H1 (cell line): ENCODE measurements around the gene ACTL8. TPM values are rescaled to one million over a fixed set of nuclear protein-coding genes. Genes with fewer than 3 reads are reported as not detected.

ENCODE experiments used
- CTCF ChIA-PET: fragments of 300-600 bp; sonication (Branson Sonifier 250); formaldehyde crosslinking; loops from one replicate; lab custom pipeline; 2021; ENCODE audit not compliant: partially characterized antibody; lab: Charles Lee
- POLR2A ChIA-PET: fragments of 300-600 bp; sonication (Branson Sonifier 250); formaldehyde crosslinking; loops from one replicate; lab custom pipeline; 2021; ENCODE audit warnings: inconsistent platforms; ENCODE audit not compliant: partially characterized antibody; lab: Charles Lee
- DNase-seq, 2 experiments: peaks; one replicate each; pipeline versions ENCODE4 v3.0.0 to v3.0.0-alpha.2; 2010 to 2022; ENCODE audit warnings: low spot score in 2 of 2, low read depth in 1 of 2, mixed read lengths in 1 of 2
- FAIRE-seq: peaks from 2 replicates; lab custom pipeline; 2011; peaks lifted over from hg19 to GRCh38; lab: Jason Lieb, UNC
- H2AFZ ChIP-seq: 2 replicates; pipeline ENCODE4 v1.8.1; 2012; ENCODE audit warnings: low read length, inconsistent platforms
- H2AK5ac ChIP-seq: 2 replicates; pipeline ENCODE4 v1.6.1; 2013; ENCODE audit warnings: low read depth, low read length
- H2BK120ac ChIP-seq: replicated peaks from 2 replicates; pipeline ENCODE3; 2013; ENCODE audit warnings: low read depth, low read length, inconsistent platforms
- H2BK12ac ChIP-seq: 2 replicates; pipeline ENCODE4 v1.6.1; 2013; ENCODE audit warnings: low read depth, low read length
- H2BK15ac ChIP-seq: 2 replicates; pipeline ENCODE4 v1.6.1; 2013; ENCODE audit warnings: low read length
- H2BK20ac ChIP-seq: 2 replicates; pipeline ENCODE4 v1.6.1; 2013; ENCODE audit warnings: low read length
- H2BK5ac ChIP-seq: 2 replicates; pipeline ENCODE4 v1.6.1; 2013; ENCODE audit warnings: low read depth, low read length
- H3K14ac ChIP-seq: 2 replicates; pipeline ENCODE4 v1.6.1; 2013; ENCODE audit warnings: inconsistent platforms; ENCODE audit not compliant: insufficient read length
- H3K18ac ChIP-seq: 2 replicates; pipeline ENCODE4 v1.6.1; 2013; ENCODE audit warnings: low read length; ENCODE audit errors: extremely low read depth
- H3K23ac ChIP-seq: 2 replicates; pipeline ENCODE4 v1.6.1; 2013; ENCODE audit warnings: inconsistent platforms; ENCODE audit not compliant: insufficient read length
- H3K23me2 ChIP-seq: 2 replicates; pipeline ENCODE4 v1.6.1; 2013; ENCODE audit warnings: low read depth, low read length
- H3K27ac ChIP-seq: 2 replicates; pipeline ENCODE4 v1.6.1; 2011; ENCODE audit warnings: low read depth, low read length, inconsistent platforms
- H3K27me3 ChIP-seq, 4 experiments: replicated peaks in 1 of 4; 1 replicate in 1 of 4; 2 replicates in 3 of 4; pipeline versions ENCODE4 v1.6.1 to v1.8.1; 2011 to 2013; ENCODE audit warnings: low read length in 3 of 4, mild to moderate bottlenecking in 3 of 4, inconsistent platforms in 2 of 4, mixed read lengths in 2 of 4, moderate library complexity in 1 of 4; ENCODE audit not compliant: control insufficient read depth in 3 of 4, insufficient read depth in 3 of 4; ENCODE audit errors: extremely low read depth in 1 of 4
- H3K36me3 ChIP-seq, 4 experiments: 2 replicates each; pipeline versions ENCODE4 v1.6.1 to v1.8.1; 2011 to 2013; ENCODE audit warnings: mild to moderate bottlenecking in 4 of 4, low read length in 3 of 4, moderate library complexity in 2 of 4, control low read depth in 1 of 4, inconsistent platforms in 1 of 4; ENCODE audit not compliant: insufficient read depth in 4 of 4, control insufficient read depth in 2 of 4
- H3K4ac ChIP-seq: replicated peaks from 2 replicates; pipeline ENCODE3; 2013; ENCODE audit warnings: low read length, low read depth, mixed read lengths, inconsistent platforms; ENCODE audit not compliant: insufficient read length
- H3K4me1 ChIP-seq, 4 experiments: replicated peaks in 1 of 4; 1 replicate in 1 of 4; 2 replicates in 3 of 4; pipeline versions ENCODE4 v1.6.1 to v1.8.1; 2011 to 2013; ENCODE audit warnings: low read length in 3 of 4, inconsistent platforms in 2 of 4, mixed read lengths in 1 of 4; ENCODE audit not compliant: insufficient read depth in 4 of 4, control insufficient read depth in 3 of 4
- H3K4me2 ChIP-seq, 2 experiments: 2 replicates each; pipeline versions ENCODE4 v1.6.1 to v1.8.1; 2011 to 2013; ENCODE audit warnings: low read depth in 2 of 2, low read length in 2 of 2, control low read depth in 1 of 2, inconsistent platforms in 1 of 2, mild to moderate bottlenecking in 1 of 2; ENCODE audit not compliant: insufficient read depth in 1 of 2
- H3K4me3 ChIP-seq, 4 experiments: fragments of 200-600, 300-600 bp in 1 of 4; sonication (generic), shearing (Covaris generic), sonication (Bioruptor Twin) in 1 of 4; 2 replicates each; pipeline versions ENCODE4 v1.5.1 to v1.8.1; 2011 to 2016; ENCODE audit warnings: low read length in 4 of 4, low read depth in 3 of 4, control low read depth in 2 of 4, inconsistent platforms in 2 of 4, mild to moderate bottlenecking in 2 of 4, mixed read lengths in 1 of 4, moderate library complexity in 1 of 4; ENCODE audit not compliant: insufficient read depth in 2 of 4; ENCODE audit errors: extremely low read depth in 1 of 4
- H3K56ac ChIP-seq: replicated peaks from 2 replicates; pipeline ENCODE3; 2013; ENCODE audit warnings: low read depth, mild to moderate bottlenecking, mixed read lengths, low read length, inconsistent platforms; ENCODE audit not compliant: insufficient read length
- H3K79me1 ChIP-seq: 2 replicates; pipeline ENCODE4 v1.6.1; 2013; ENCODE audit warnings: low read depth, low read length, control low read depth
- H3K79me2 ChIP-seq, 2 experiments: 2 replicates each; pipeline versions ENCODE4 v1.6.1 to v1.8.1; 2012 to 2013; ENCODE audit warnings: low read length in 2 of 2, mild to moderate bottlenecking in 2 of 2, inconsistent platforms in 1 of 2; ENCODE audit not compliant: insufficient read depth in 2 of 2, control insufficient read depth in 1 of 2
- H3K9ac ChIP-seq, 4 experiments: replicated peaks in 1 of 4; 1 replicate in 1 of 4; 2 replicates in 3 of 4; pipeline versions ENCODE4 v1.6.1 to v1.8.1; 2011 to 2013; ENCODE audit warnings: low read depth in 3 of 4, low read length in 3 of 4, control low read depth in 2 of 4, mild to moderate bottlenecking in 2 of 4, moderate library complexity in 2 of 4, inconsistent platforms in 1 of 4; ENCODE audit errors: extremely low read depth in 1 of 4
- H3K9me3 ChIP-seq, 2 experiments: 2 replicates each; pipeline versions ENCODE4 v1.6.1 to v1.8.1; 2012 to 2013; ENCODE audit warnings: mild to moderate bottlenecking in 2 of 2, moderate library complexity in 2 of 2, control low read depth in 1 of 2, inconsistent platforms in 1 of 2, low read depth in 1 of 2, low read length in 1 of 2, mixed read lengths in 1 of 2; ENCODE audit not compliant: insufficient read depth in 2 of 2
- H4K20me1 ChIP-seq, 2 experiments: replicated peaks in 1 of 2; 2 replicates each; pipeline versions ENCODE3 to v1.8.1; 2011 to 2013; ENCODE audit warnings: inconsistent platforms in 2 of 2, low read length in 2 of 2, mild to moderate bottlenecking in 1 of 2; ENCODE audit not compliant: insufficient read depth in 2 of 2, control insufficient read depth in 1 of 2
- H4K5ac ChIP-seq: 2 replicates; pipeline ENCODE4 v1.6.1; 2013; ENCODE audit warnings: low read length, low read depth, mixed read lengths, inconsistent platforms; ENCODE audit not compliant: insufficient read length
- H4K8ac ChIP-seq: 2 replicates; pipeline ENCODE4 v1.8.0; 2013; ENCODE audit warnings: mild to moderate bottlenecking, moderate library complexity, low read length, inconsistent platforms; ENCODE audit not compliant: insufficient read depth; ENCODE audit errors: extremely low read depth
- H4K91ac ChIP-seq: replicated peaks from 2 replicates; pipeline ENCODE3; 2013; ENCODE audit warnings: low read length, mixed read lengths, inconsistent platforms; ENCODE audit not compliant: insufficient read length
- BACH1 ChIP-seq: IDR thresholded peaks from 2 replicates; pipeline ENCODE4 v1.6.1; 2012; ENCODE audit warnings: low read length, improper control_type of control experiment
- JUND ChIP-seq: IDR thresholded peaks from 2 replicates; pipeline ENCODE4 v1.6.1; 2011; ENCODE audit warnings: mild to moderate bottlenecking, improper control_type of control experiment, low read length
- TAF7 ChIP-seq: optimal IDR thresholded peaks from 2 replicates; pipeline ENCODE3; 2011; ENCODE audit warnings: low read depth, mild to moderate bottlenecking, inconsistent platforms, low read length, moderate library complexity, borderline replicate concordance
- WGBS, 2 experiments: shearing (Covaris generic) in 1 of 2; methylation state at CpG; one replicate each; pipeline versions ENCODE4 v1.1.6 to v1.1.7; 2013 to 2015; ENCODE audit warnings: low lambda C conversion rate in 2 of 2, mixed read lengths in 2 of 2, inconsistent platforms in 1 of 2, low coverage in 1 of 2, missing lambda C conversion rate in 1 of 2; ENCODE audit not compliant: insufficient replicate concordance in 2 of 2, insufficient coverage in 1 of 2, insufficient read length in 1 of 2; ENCODE audit errors: extremely low coverage in 1 of 2, missing lambda C conversion rate in 1 of 2; 5-methylcytosine and 5-hydroxymethylcytosine counted together
- polyA plus RNA-seq, 7 experiments: library from polyadenylated mRNA; depleted of rRNA in 3 of 7; stranded (reverse) in 5 of 7; unstranded in 2 of 7; fragments of >200 nt in 5 of 7; fragments of 200-250 nt in 2 of 7; gene quantifications; 1 replicate in 5 of 7; 2 replicates in 1 of 7; 4 replicates in 1 of 7; pipeline versions ENCODE4 v1.2.1 to v1.2.3, GENCODE V29; 2011 to 2013; ENCODE audit warnings: missing spikeins in 2 of 7, mixed read lengths in 2 of 7
- total RNA-seq: library from RNA; stranded (reverse); fragmentation: NEBNext Ultra II Directional; extraction: Animal tissue kit (Norgen Biotek cat#: 25700); gene quantifications from 2 replicates; pipeline ENCODE4 v1.2.1, GENCODE V29; 2021

The ACTL8 gene
- total and polyA plus RNA-seq, 2 of the 8 experiments (the other 6 are each of a cell fraction or from before 2014, with no cell fraction given) = 0.33 to 0.47 TPM

GRCh38 chr1:17857109-17857499, 102.0 kb downstream of the ACTL8 start:
- no peak for DNase-seq
- H3K27me3 ChIP-seq = peaks cover 0 to 3% (median 0%) of the 10 kb centered on the region in 4 experiments; a peak in 1 of 7 replicates
- H3K36me3 ChIP-seq = no peaks in the 10 kb centered on the region
- H4K5ac ChIP-seq = no peak overlapping the region
- H3K4me3 ChIP-seq = no peak overlapping the region
- H4K91ac ChIP-seq = no peak overlapping the region
- H3K14ac ChIP-seq = no peak overlapping the region
- peaks cover 7% of the 10 kb centered on the region; the same call in 1 of the 2 replicates for H3K23me2 ChIP-seq
- H4K8ac ChIP-seq = no peak overlapping the region
- no peaks in the 10 kb centered on the region for H3K79me1 ChIP-seq
- ChIA-PET CTCF (interaction anchor here (0.6 to 1.5 kb wide), 4 partner anchors 17 to 114 kb away, joined by 3 to 4 read pairs (median 4); no protein-coding TSS in a partner anchor), POLR2A (no interaction called here)
- H3K4ac ChIP-seq = no peak overlapping the region
- no peaks in the 10 kb centered on the region for H3K9me3 ChIP-seq
- H3K9ac ChIP-seq = no peak overlapping the region
- no peak overlapping the region for H3K18ac ChIP-seq
- no peaks in the 10 kb centered on the region; a peak in 1 of 7 replicates for H3K4me1 ChIP-seq
- H3K56ac ChIP-seq = no peak overlapping the region
- H4K20me1 ChIP-seq = no peaks in the 10 kb centered on the region
- no peak overlapping the region for H2BK5ac ChIP-seq
- FAIRE-seq = no peak
- 81% methylated on average over 4 of the region's 4 CpGs; no CpG with 5 or more reads in 1 of the 2 experiments for WGBS, 2 experiments
- H2BK120ac ChIP-seq = no peak overlapping the region
- H3K23ac ChIP-seq = no peak overlapping the region
- H3K27ac ChIP-seq = no peak overlapping the region
- H2BK20ac ChIP-seq = no peak overlapping the region
- H2AFZ ChIP-seq = no peak overlapping the region
- H2BK12ac ChIP-seq = no peak overlapping the region
- TF ChIP-seq TAF7 (no peak), JUND (no peak), BACH1 (no peak)
- H2BK15ac ChIP-seq = no peak overlapping the region
- H3K4me2 ChIP-seq = no peak overlapping the region
- H3K79me2 ChIP-seq = no peaks in the 10 kb centered on the region
- H2AK5ac ChIP-seq = no peak overlapping the region
